HG02798 (cell line): Measurements from ENCODE around the gene SHC3.

Experiments used
- ATAC-seq: cut with Tn5 transposase; IDR thresholded peaks from one replicate; pipeline ENCODE4 v1.9.1; 2021; ENCODE audit warnings: mild to moderate bottlenecking; ENCODE audit not compliant: unreplicated experiment, poor library complexity

Gene SHC3

GRCh38 chr9:89115426-89115825 lies 63.2 kb downstream of the SHC3 start:
- no peak for ATAC-seq

GRCh38 chr9:89114741-89115140 lies 63.9 kb downstream of the SHC3 start:
- ATAC-seq, result no peak

DNA sequence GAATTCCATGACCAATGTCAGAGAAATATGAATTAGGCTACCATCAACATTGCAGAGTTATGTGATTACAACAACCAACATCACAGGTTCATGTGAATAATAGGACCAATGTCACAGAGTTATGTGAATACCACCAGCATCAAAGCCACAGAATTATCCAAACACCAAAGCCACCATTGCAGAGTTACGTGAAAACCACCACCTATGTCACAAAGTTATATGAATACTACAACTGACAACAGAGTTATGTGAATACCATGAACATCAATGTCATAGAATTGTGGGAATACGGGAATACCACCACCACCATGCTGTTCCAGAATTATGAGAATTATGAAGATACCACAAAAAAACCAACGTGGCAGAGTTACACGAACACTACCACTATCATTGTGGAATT lies 64.8 kb downstream of the SHC3 start:
- no peak for ATAC-seq

- ATAC-seq, result no peak
These were observed 66.4 kb downstream of the SHC3 start for GRCh38 chr9:89112243-89112642.

DNA sequence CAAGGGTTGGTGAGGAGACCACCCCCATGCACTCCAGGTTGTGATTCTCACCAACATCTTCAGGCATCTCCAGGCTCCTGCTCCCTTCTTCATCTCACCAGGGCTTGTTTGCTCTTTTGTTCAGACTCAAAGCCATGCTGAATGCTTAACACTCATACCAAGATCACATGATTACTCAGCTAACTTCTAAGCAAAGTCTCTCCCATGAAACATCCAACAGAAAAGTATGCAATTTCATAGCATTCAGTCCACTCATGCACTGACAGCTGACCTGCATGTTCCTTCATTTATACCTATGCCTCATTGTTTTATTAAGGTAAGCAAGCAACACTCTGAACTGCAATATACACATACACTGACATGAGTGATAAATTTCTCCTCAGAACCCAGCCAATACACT lies 69.0 kb downstream of the SHC3 start:
- ATAC-seq, result no peak

DNA sequence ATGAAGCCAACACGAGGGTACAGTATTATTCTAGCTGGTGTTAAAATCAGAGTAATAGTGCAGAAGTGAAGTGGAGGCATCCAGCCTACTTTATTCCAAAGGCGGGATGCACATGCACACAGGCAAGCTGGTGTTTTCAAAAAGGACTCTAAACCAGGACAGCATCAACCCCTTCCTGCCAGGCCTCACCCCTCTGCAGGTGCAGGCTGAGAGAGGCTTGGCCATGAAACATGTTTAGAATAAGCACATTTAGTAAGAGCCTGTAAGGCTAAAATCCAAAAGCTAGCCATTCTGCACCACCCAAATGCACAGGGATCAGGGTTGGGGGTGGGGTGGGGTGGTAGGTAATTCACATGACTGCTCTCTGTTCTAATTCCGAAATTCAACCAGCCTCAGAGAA lies 71.2 kb downstream of the SHC3 start:
- no peak for ATAC-seq

DNA sequence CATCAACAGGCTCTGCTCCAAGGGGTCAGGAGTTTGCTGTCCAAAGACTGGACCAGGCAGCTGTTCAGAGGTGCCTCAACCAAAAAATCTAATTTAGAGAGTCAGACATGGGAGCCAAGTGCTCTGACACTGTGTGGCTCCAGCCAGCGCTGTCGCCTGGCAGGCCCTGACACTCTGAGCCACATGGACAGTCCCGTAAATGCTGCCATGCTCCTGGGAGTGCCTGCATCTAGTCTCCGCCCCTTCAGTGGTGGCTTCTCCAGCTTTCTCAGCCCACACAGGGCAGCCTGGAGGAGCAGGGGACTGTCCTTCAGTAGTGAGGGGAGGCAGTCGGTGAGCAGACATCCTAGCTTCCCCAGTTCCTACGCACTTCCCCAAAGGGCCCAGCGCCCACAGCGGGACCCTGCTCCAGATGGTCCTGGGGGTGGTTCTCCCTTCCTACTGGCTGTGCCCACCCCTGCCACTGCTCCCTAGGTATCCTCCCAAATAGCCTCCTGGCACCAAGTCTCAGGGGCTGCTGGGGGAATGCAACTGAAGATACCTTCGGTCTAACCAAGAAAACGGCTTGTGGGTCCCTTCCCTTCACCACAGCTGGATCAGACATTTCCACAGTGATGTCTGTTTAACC lies 72.3 kb downstream of the SHC3 start:
- no peak for ATAC-seq

GRCh38 chr9:89104821-89105220 lies 73.8 kb downstream of the SHC3 start:
- no peak for ATAC-seq

DNA sequence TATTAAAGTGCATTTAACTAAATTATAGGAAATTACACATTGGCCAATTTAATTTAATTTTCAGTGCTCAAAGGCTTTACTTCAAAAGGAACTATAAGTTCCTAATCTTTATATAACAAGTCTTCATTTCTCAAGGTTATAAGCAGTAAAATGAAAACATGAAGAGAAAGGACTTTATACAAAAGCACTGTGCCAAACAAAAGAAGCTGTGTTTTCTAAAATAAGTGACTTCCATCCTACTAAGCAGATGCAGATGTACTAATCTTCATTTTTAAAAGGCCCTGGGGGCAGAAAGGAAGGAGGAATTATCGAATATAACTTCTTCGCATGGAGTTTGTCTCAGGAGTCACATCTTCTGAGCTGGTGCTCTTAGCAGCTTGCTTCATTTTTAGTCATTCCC lies 81.4 kb downstream of the SHC3 start:
- no peak for ATAC-seq

DNA sequence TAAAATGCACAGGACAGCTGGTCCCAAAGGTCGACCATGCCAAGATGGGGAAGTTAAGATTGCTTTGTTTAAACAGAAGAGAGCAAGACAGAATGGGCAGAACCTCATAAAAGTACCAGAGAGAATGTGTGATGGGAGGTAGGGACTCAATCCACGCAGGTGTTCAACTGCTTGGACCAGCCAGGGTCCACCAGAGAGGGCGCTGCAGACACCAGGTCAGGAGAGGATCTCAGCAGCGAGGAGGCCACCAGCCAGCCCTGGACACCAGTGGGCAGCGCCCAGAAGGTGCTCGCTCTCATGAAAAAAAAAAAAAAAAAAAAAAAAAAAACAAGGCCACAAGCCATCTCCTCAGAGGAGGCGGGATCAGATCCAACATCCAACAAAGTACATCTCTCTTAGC lies 81.8 kb downstream of the SHC3 start:
- ATAC-seq, result no peak

- ATAC-seq, result no peak
These were observed 82.7 kb downstream of the SHC3 start for GRCh38 chr9:89095761-89096528.

- no peak for ATAC-seq
These were observed 85.2 kb downstream of the SHC3 start for GRCh38 chr9:89093201-89093975.

GRCh38 chr9:89089176-89089575 lies 89.4 kb downstream of the SHC3 start:
- ATAC-seq, result no peak

GRCh38 chr9:89083626-89084025 lies 95.0 kb downstream of the SHC3 start:
- no peak for ATAC-seq

DNA sequence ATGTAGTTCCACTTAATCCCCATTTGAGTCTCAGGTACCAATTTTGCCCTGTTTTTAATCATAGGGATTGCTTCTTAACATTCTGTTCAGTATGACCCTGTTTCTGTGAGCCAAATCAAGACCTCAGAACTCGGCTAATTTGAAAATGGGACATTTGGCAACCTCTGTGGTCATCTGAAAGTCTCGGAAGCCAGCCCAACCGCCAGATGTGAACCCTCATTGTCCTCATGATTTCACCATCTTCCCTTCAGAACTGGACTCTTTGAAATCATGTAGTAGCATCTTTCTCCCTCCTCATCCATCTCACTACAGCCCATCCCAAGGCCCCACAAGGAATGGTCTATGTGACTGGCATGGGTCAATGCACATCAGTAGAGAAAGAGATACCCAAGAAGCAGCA lies 98.4 kb downstream of the SHC3 start:
- ATAC-seq, result no peak

- ATAC-seq, result no peak
These were observed 99.2 kb downstream of the SHC3 start for GRCh38 chr9:89079391-89079790.

GRCh38 chr9:89078860-89079259 lies 99.8 kb downstream of the SHC3 start:
- ATAC-seq, result no peak

DNA sequence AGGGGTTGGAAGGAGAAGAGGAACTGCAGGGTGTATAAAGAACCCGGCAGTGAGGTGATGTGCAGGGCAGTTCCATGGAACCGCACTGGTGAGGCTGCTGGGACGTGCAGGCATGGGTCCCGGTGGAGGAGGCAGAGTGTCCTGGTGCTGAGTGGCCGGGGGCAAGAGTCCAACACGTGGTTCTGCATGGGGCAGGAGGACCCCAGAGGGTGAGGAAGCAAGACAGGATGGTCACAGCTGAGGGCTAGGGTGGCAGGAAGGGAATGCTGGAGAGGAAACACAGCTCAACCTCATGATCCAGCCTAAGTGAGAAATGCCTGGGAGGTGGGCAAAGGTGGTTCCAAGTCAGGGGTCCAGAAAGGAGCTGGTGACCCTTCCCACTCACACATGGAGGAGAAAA lies 100.2 kb downstream of the SHC3 start:
- no peak for ATAC-seq

- peak; percentile 72 for ATAC-seq
These were observed 101.1 kb downstream of the SHC3 start for GRCh38 chr9:89077519-89077918.

DNA sequence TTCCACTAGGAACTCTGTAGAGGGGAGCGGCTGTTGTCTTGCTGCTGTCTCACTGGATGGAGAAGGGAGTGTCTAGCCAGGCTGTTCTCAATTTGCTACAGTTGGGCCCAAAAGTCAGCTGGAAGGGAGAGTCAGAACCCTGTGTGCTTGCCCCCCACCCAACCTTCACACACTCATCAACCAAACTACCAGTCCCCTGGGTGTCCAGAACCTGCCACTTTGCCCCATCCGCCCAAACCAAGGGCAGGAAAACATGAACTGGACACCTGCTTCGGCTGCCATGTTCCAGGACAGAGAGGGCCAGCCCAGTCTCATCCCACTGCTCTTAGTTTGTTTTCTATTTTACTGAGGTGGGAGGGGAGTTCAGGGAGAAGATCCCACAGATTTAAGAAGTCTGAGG lies 105.2 kb downstream of the SHC3 start:
- ATAC-seq, result no peak

GRCh38 chr9:89071591-89071990 lies 107.0 kb downstream of the SHC3 start:
- no peak for ATAC-seq
